Peyer's patch (tissue), 4 donors: Measurements from ENCODE around the gene USP43. TPM values are rescaled to one million over a fixed set of nuclear protein-coding genes. Genes with fewer than 3 reads are reported as not detected.
A peak's percentile ranks its signal among the peaks of the same experiment; 100 is the strongest.

Experiments used
- DNase-seq, 3 donors: peaks; one replicate each; pipeline ENCODE4 v3.0.0-alpha.2; 2017 to 2019
- H3K27ac ChIP-seq, 4 donors: fragments of 200-600 bp; sonication (generic); one replicate each; pipeline ENCODE4 v1.5.1; 2016 to 2019
- H3K27me3 ChIP-seq, 2 donors: fragments of 200-600 bp; sonication (generic); one replicate each; pipeline ENCODE4 v1.5.1; 2019
- H3K36me3 ChIP-seq, 3 donors: fragments of 200-600 bp; sonication (generic); one replicate each; pipeline ENCODE4 v1.5.1; 2016 to 2019
- H3K4me1 ChIP-seq, 4 donors: fragments of 200-600 bp; sonication (generic); one replicate each; pipeline ENCODE4 v1.5.1; 2016 to 2019
- H3K4me3 ChIP-seq, 4 donors: fragments of 200-600 bp; sonication (generic); 1 replicate in 3 of 4; 2 replicates in 1 of 4; pipeline ENCODE4 v1.5.1; 2016 to 2019; ENCODE audit warnings: mild to moderate bottlenecking in 1 of 4
- H3K9me3 ChIP-seq, 4 donors: fragments of 200-600 bp; sonication (generic); one replicate each; pipeline ENCODE4 v1.5.1; 2016 to 2019; ENCODE audit warnings: mild to moderate bottlenecking in 1 of 4
- CTCF ChIP-seq, 6 experiments: fragments of 450-650 bp in 4 of 6; fragments of 200-600 bp in 2 of 6; sonication (generic) in 1 of 6; IDR thresholded peaks; one replicate each; pipeline ENCODE4 v1.5.1; 2017 to 2019; ENCODE audit warnings: antibody characterized with exemption in 6 of 6, mild to moderate bottlenecking in 3 of 6, moderate library complexity in 1 of 6
- POLR2A ChIP-seq, 2 donors: fragments of 450-650 bp; IDR thresholded peaks; one replicate each; pipeline ENCODE4 v1.5.1; 2017; ENCODE audit warnings: antibody characterized with exemption in 2 of 2, mild to moderate bottlenecking in 2 of 2, moderate library complexity in 2 of 2
- total RNA-seq, 4 donors: library from RNA; depleted of rRNA; stranded (reverse); fragments of >200 nt; gene quantifications; one replicate each; pipeline ENCODE4 v1.1.0, GENCODE V29; 2016

USP43 gene
- total RNA-seq, 4 donors from 2014 or later, result 7.4 to 34.8 (median 21.5) TPM

GRCh38 chr17:9612006-9612405 lies 33.3 kb upstream of the USP43 start:
- Histone ChIP-seq H3K4me3 (no peak overlapping the region), H3K4me1 (no peaks in the 10 kb centered on the region), H3K36me3 (no peaks in the 10 kb centered on the region), H3K27ac (no peak overlapping the region), H3K27me3 (no peaks in the 10 kb centered on the region), H3K9me3 (no peaks in the 10 kb centered on the region)
- no peak for TF ChIP-seq POLR2A (IDR thresholded peaks at IDR 0.05)
- no peak for TF ChIP-seq CTCF (IDR thresholded peaks at IDR 0.05)
- no peak for DNase-seq

- no peaks in the 10 kb centered on the region for H3K4me1 ChIP-seq
- no peaks in the 10 kb centered on the region for H3K27me3 ChIP-seq
- H3K27ac ChIP-seq, result no peak overlapping the region
- no peaks in the 10 kb centered on the region for H3K9me3 ChIP-seq
- TF ChIP-seq CTCF (IDR thresholded peaks at IDR 0.05) (no peak), POLR2A (IDR thresholded peaks at IDR 0.05) (no peak)
- DNase-seq, result no peak
- no peak overlapping the region for H3K4me3 ChIP-seq
- H3K36me3 ChIP-seq, result no peaks in the 10 kb centered on the region
Observed at GRCh38 chr17:9615486-9615885, 29.8 kb upstream of the USP43 start.

- no peaks in the 10 kb centered on the region for H3K27me3 ChIP-seq
- H3K4me3 ChIP-seq, result no peak overlapping the region
- TF ChIP-seq POLR2A (IDR thresholded peaks at IDR 0.05) (no peak), CTCF (IDR thresholded peaks at IDR 0.05) (no peak)
- no peak for DNase-seq
- H3K9me3 ChIP-seq, result peaks cover 0 to 17% (median 0%) of the 10 kb centered on the region in 4 donors
- H3K4me1 ChIP-seq, result no peaks in the 10 kb centered on the region
- no peaks in the 10 kb centered on the region for H3K36me3 ChIP-seq
- H3K27ac ChIP-seq, result no peak overlapping the region
Observed at GRCh38 chr17:9622961-9623360, 22.4 kb upstream of the USP43 start.

GRCh38 chr17:9628509-9628908 lies 16.8 kb upstream of the USP43 start:
- TF ChIP-seq CTCF (IDR thresholded peaks at IDR 0.05) (peak in 4 of 6 experiments; percentile 13 to 78 (median 64)), POLR2A (IDR thresholded peaks at IDR 0.05) (no peak)
- no peaks in the 10 kb centered on the region for H3K36me3 ChIP-seq
- H3K27me3 ChIP-seq, result no peaks in the 10 kb centered on the region
- H3K9me3 ChIP-seq, result peaks cover 0 to 10% (median 0%) of the 10 kb centered on the region in 4 donors
- H3K27ac ChIP-seq, result no peak overlapping the region
- peak in 2 of 3 donors; percentile 60 to 69 for DNase-seq
- H3K4me1 ChIP-seq, result no peaks in the 10 kb centered on the region
- H3K4me3 ChIP-seq, result no peak overlapping the region

- H3K27ac ChIP-seq, result no peak overlapping the region
Observed at GRCh38 chr17:9632741-9633140, 12.6 kb upstream of the USP43 start.

More at GRCh38 chr17:9632741-9633140, 12.6 kb upstream of the USP43 start:
- no peak for DNase-seq
- Histone ChIP-seq H3K27me3 (no peaks in the 10 kb centered on the region), H3K4me1 (no peaks in the 10 kb centered on the region), H3K9me3 (no peaks in the 10 kb centered on the region), H3K36me3 (no peaks in the 10 kb centered on the region), H3K4me3 (no peak overlapping the region)
- TF ChIP-seq CTCF (IDR thresholded peaks at IDR 0.05), result no peak
- no peak for TF ChIP-seq POLR2A (IDR thresholded peaks at IDR 0.05)
